ENCODE measurements around the gene ARID3C.

ARID3C gene

DNA sequence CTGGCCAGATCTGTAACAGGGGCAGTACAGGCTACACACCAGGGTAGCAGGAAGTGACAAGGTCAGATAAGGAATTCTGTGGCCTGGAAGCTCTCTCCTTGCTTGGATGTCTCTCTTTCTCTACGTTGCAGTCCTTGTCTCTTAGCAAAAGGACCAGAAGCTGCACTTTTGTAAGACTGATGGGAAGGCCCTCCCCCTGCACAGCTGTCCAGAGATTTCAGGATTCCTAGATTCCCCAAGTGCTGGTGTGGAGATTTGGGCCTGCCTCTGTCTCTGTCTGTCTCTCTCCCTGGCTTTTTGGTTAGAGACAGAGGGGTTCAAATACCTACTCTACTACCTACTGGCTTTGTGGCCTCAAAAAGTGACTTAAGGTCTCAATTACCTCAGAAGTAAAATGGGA is 29.3 kb downstream of the ARID3C start:
- Mint-ChIP-seq H3K27me3 (peaks cover 11% of the 10 kb centered on the region), H3K9me3 (no peaks in the 10 kb centered on the region), H3K4me3 (no peak overlapping the region), H3K4me1 (no peaks in the 10 kb centered on the region), H3K27ac (no peak overlapping the region)
- ATAC-seq, result no peak
- DNase-seq, result no peak

DNA sequence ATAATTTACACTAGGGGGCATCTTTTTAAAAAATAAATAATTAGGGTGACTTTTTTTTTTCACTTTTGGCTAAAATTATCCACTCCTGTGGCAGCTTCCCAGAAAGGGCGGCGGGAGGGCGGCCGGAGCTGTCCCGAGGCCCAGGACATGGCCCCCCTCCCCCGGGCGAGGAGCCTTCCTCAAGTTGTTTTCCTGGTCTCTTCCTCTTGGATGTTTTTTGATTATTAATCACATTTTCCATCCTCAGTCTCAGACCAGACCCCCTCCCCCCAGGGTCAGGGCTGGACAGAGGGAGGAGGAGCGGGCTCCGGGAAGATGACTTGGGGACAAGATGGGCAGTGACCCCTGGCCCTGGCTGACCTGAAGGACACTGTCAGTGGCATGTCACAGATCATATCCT is 34.7 kb downstream of the ARID3C start:
- Mint-ChIP-seq H3K4me1 (peaks cover 38% of the 10 kb centered on the region), H3K4me3 (no peak overlapping the region), H3K27me3 (peaks cover 56% of the 10 kb centered on the region), H3K9me3 (no peaks in the 10 kb centered on the region), H3K27ac (no peak overlapping the region)
- no peak for DNase-seq
- ATAC-seq, result no peak

DNA sequence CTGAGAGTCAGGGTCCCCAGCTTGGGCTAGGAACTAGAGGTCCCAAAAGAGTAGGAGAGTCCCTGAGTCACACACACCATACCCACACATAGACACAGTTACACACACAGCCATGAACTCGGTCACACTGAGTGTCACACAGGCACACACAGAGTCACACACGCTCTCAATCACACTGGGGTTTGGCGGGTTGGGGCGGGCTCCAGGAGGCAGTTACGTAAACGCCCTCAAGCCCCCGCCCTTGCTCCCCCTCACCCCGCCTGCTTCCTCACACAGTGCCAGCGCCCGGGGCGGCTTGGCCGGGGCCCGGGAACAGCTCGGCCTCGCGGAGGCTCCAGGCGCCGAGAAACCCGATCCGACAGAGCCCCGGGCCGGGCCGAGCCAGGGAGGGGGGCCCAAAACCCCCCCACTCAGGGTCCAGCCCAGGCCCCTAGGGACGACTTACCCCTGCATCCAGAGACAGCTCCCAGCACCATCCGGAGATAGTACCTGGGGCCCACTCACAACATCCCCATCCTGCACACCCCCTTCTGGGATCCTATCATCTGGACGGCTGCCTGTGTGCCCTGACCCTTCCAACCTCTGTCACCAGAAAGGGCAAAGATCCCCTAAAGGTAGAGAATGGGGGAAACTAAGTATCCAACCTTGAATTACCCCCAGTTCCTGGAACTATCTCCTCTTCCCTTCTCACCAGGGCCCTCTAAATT is 35.8 kb downstream of the ARID3C start:
- Mint-ChIP-seq H3K27me3 (peaks cover 67% of the 10 kb centered on the region), H3K27ac (no peak overlapping the region), H3K4me1 (peaks cover 48% of the 10 kb centered on the region), H3K9me3 (no peaks in the 10 kb centered on the region), H3K4me3 (no peak overlapping the region)
- DNase-seq (no peak), ATAC-seq (peak; percentile 24)

DNA sequence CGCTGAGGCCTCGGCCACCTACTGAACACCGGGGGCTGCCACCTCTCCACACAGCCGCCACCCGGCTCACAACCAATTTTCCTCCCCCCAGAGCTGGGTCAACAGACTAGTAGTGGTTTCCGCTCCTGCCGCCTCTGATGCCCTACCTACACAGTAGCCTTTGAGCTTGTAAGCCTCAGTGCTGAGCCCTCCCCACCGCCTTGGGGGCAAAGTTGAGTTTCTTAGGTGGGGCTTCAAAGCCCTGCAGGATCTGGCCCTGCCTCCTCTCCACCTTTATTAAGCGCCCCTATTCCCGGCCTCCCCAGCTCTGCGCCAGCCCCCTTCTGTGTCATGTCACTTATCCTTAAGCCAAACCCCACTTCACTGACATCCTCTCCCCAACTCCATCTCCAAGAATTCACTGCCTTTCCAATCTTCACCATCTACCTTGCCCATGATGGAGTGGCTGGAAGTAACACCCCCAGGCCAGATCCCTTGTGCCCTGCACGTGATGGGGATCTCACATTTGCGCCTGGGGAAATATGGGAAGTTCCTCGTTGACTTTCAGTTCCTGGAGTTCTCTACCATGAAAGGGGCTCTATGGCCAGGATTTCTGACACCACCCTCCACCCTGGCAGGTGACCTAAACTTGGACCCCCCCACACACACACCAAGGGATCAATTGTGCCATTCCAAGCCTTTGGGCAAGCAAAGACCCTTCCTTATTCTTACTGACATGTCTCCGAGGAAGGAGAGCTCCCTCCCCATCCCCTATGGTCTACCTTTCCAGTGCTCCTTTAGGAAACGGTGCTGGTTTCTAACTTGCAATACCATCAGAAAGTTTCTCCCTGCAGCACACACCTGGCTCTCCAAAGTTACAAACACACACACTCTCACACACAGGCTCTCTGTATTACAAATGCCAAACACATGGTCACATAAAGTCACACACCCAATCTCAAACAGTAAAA is 36.7 kb downstream of the ARID3C start:
- Mint-ChIP-seq H3K27me3 (peaks cover 75% of the 10 kb centered on the region), H3K27ac (no peak overlapping the region), H3K4me1 (peaks cover 48% of the 10 kb centered on the region), H3K4me3 (peak overlapping the region; percentile 73 to 84), H3K9me3 (no peaks in the 10 kb centered on the region)
- ATAC-seq (no peak), DNase-seq (no peak)

DNA sequence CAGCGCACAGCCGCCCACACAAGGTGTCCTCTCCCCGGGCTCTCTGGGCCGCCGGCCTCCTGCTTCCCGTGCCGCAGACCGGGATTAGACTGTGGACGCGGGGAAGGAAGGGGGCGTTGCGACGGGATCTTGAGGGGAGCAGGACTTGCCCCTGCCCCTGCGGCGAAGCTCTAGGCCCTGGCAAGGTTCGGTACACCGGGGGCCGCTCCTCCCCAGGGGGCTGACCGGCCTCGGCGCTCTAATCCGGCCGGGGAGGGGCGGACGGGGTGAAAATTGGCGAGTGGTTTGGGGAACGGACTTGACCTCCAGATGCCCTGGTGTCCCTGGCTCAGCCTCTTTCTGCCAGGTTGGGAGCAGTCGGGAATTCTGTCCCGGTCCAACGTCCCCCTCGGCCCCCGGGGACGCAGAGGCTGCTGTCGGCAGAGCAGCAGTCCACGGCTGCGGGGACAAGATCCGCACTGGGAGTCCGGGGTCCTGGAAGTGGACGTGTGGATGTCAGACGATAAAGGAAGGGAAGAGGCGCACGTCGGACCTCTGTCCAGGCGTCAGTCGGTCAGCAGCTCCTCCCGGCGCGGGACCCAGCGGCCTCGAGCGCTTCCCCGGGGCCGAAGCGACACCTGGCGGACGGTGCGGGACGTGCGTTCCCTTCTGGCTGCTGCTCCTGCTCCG is 37.5 kb downstream of the ARID3C start:
- DNase-seq, result peak; percentile 79 to 81
- peak; percentile 79 for ATAC-seq
- Mint-ChIP-seq H3K4me3 (peak overlapping the region; percentile 73 to 84), H3K4me1 (peaks cover 48% of the 10 kb centered on the region), H3K27ac (no peak overlapping the region), H3K9me3 (no peaks in the 10 kb centered on the region), H3K27me3 (peaks cover 79% of the 10 kb centered on the region)

DNA sequence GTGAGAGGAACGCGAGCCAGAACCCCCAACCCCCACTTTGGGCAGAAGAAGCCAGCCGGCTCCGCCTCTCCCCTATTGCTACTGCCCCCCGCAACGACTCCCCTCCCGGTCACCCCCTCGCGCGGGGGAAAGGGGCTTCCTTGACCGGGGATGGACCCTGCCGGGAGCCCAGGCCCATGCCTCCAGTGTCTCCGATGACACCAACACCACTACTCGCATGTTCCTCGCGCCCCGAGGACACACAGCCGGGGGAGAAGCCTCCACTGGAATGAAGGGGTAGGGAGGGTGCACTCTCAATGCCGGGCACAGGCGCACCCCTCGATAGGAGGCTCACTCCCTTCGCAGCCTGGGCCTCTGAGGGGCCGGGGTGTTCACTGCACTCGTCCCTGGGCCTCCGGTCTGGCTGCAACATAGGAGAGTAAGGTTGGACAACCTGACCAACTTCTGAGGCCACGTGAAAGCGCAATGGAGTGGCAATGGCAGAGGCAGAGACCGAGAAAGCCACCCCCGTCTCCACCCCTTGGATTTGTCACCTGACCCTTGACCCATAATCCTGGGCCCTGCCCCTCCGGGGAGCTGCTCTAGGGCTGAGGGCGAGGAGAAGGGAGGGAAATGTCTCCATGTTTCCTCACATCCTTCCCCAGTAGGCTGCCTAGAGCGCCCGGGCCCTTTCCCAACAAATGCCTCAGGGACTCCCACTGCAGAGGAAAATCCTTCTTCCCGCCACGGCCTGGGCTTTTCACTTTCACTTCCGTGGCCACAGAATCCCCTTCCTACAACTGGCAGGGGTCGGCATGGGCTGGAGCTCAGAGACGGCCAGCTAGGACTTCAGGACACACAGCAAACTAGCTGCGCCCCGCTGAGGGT is 38.3 kb downstream of the ARID3C start:
- peaks cover 81% of the 10 kb centered on the region for H3K27me3 Mint-ChIP-seq
- peak in 1 of 2 donors; percentile 21 for DNase-seq
- peaks cover 48% of the 10 kb centered on the region for H3K4me1 Mint-ChIP-seq
- no peak overlapping the region for H3K27ac Mint-ChIP-seq
- peak overlapping the region; percentile 73 to 84 for H3K4me3 Mint-ChIP-seq
- no peaks in the 10 kb centered on the region for H3K9me3 Mint-ChIP-seq
- ATAC-seq, result peak; percentile 25

DNA sequence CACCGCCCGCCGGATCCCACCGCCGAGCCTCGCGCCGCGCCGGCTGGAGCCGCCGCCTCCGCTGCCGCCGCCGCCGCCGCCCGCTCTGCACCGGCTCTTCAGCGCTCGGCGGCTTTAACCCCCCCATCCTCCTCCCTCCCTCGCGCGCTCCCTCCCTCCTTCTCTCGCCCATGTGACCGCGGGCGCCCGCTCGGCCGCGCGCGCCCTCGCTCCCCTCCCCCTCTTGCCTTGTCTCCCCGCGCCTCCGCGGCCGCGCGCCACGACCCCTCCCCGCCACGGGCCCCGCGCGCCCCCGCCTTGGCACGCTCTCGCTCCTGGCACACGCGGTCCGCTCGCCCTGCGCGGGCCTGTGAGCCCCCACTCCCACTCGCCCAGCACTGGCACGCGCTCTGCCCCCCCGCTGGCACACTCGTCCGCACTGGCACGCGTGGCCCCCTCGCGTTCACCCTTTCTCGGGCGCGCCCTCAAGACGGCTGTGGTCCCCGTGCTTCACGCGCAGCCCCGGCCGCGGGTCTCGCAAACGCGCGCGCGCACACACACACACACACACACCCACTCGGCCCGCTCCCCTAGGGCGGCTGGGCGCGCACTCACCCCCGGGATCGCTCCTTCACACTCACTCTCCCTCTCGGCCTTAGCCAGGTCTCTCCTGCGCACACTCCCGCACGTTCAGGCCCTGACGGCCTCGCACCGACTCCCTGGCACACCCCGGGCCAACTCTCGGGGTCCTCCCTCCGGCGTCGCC is 39.1 kb downstream of the ARID3C start, which contains the start of gene CNTFR:
CNTFR (minus strand) TSS at position 89 of the 745 bp plus-strand sequence. CDS start 20,743 bp downstream, outside the sequence.
- Mint-ChIP-seq H3K27me3 (peaks cover 89% of the 10 kb centered on the region), H3K27ac (peak within 1 kb of the TSS in 1 of 2 donors; percentile 13), H3K4me3 (peak within 1 kb of the TSS; percentile 73 to 84), H3K4me1 (peaks cover 48% of the 10 kb centered on the region), H3K9me3 (no peaks in the 10 kb centered on the region)
- no peak for DNase-seq
- peak; percentile 31 for ATAC-seq

DNA sequence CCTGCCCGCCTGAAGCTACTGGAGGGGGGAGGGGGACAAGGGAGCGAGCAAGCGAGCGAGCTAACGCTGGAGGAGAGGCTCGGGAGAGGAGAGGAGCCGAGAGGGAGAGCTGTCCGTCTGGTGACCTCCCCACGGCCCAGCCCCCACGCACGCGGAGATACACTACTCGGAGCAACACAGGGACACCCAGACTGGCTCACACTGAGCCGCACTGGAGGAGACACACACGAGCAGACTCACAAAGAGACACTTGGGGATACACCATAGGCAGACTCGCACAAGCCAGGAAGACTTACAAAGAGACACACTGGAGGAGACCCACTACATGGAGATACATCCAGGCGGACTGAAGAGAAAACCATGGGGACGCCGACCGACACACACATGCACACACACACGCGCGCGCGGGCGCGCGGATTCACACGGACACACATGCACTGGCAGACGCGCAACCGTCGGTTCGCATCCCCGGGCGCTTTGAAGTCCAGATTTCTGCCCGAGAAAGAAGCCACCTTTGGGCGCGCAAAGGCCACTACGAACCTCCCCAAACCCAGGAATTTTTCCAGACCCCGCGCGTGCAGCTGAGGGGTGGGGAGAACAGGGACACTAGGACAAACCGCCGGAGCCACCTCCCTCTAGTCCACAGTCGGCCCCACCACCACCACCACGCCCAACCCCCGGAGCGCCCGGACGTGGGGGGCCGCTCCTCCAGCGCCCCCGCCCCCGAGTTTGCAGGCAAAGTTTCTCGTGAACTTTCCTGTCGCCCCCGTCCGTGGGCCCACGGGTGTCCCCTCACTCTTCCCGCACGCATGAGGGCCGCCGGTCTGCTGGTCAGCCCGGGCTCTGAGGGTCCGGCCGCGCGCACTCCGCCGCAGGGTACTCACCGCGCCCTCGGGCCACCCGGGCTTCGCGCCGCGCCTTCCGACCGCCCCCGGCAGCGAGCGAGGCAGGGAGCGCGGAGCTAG is 39.9 kb downstream of the ARID3C start:
- Mint-ChIP-seq H3K9me3 (no peaks in the 10 kb centered on the region), H3K27me3 (peaks cover 97% of the 10 kb centered on the region), H3K27ac (no peak overlapping the region), H3K4me3 (peak overlapping the region; percentile 9 to 56), H3K4me1 (peaks cover 48% of the 10 kb centered on the region)
- no peak for DNase-seq
- ATAC-seq, result no peak

DNA sequence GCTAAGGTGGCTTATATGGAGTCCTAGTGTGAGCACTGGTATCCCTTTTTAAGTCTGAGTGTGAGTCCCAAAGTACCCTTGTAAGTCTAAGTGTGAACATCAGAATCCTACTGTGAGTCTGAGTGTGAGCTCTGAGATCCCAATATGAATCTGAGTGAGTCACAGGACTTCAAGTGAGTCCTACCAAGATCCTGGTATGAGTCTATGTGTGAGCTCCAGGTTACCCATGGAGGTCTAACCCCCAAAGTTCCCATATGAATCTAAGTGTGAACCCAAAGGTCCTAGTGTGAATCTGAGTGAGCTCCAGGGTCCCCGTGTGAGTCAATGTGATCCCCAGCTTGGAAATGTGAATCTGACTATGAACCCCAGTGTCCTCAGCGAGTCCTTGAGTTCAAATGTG is 41.6 kb downstream of the ARID3C start:
- H3K9me3 Mint-ChIP-seq, result no peaks in the 10 kb centered on the region
- no peak for DNase-seq
- peaks cover 82% of the 10 kb centered on the region for H3K27me3 Mint-ChIP-seq
- H3K27ac Mint-ChIP-seq, result no peak overlapping the region
- H3K4me3 Mint-ChIP-seq, result no peak overlapping the region
- peaks cover 36% of the 10 kb centered on the region for H3K4me1 Mint-ChIP-seq
- no peak for ATAC-seq

DNA sequence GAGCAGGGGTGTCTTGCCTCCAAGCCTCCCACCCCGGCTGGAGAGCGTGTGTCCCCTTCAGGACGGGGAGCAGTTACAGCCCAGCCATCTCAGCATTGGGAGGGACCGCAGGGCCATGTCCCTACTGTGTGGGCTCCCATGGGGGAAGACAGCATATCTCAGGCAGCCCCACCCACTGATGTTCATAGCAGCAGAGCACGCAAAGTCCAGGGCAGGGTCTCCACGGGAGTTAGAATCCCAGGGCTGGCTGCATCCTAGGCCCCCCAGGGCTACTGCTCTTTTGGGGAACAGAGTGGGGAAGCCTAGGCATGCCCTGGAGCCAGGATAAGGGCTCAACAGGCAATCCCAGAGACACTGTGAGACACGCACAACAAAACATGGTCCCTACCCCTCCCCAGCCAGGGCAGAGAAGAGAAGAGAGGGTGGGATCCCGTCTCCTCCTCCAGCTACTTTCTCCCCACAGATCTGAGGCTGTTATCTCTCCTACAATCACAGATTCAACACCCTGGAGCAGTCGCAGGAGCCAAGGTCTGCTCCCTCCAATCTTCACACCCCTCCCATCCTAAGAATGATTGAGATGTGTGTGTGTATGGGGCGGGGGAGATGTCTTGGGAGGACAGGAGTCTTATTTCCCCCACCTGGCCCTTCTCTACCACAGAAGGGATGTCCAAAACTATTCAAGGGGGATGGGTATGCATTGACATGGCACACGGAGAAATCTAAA is 42.8 kb downstream of the ARID3C start:
- peaks cover 73% of the 10 kb centered on the region for H3K27me3 Mint-ChIP-seq

DNA sequence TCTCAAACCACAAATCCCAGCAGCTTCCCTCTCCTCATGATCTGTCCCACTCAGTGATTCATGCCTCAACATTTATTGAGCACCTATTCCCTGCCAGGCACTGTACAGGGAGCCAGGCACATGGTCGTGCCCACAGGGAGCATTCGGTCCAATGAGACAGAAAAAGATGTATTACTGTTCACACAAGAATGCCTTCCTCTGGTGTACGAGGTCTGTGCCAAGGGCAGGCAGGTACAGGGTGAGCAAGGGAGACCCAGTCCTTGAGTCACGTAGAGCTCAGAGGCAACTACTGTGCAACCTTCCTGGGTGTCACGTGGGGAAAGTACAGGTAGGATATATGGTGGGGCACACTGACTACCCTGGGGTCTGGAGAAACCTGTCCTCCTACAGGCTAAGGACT is 43.9 kb downstream of the ARID3C start:
- no peaks in the 10 kb centered on the region for H3K9me3 Mint-ChIP-seq

More for the DNA sequence above, 42.8 kb downstream of the ARID3C start:
- H3K4me1 Mint-ChIP-seq, result peaks cover 25% of the 10 kb centered on the region
- DNase-seq (no peak), ATAC-seq (no peak)
- H3K27ac Mint-ChIP-seq, result no peak overlapping the region
- H3K9me3 Mint-ChIP-seq, result no peaks in the 10 kb centered on the region
- no peak overlapping the region for H3K4me3 Mint-ChIP-seq

DNA sequence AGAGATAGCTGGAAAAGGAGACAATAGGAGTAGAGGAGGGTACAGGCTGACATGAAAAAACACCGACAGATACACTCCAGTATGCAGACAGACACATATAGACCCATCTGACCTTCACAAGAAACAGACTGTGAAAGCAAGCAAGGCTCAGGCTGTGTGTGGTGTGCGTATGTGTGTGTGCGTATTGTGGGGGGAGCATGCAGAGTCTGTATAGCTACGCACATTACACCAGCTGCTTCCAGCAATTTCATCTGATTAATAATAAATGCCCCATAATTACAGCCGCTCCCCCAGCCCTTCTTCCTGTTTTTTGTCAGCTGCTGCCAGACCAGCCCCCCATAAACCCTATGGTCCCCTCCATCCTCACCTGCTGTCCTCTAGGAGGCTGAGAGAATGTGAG is 46.1 kb downstream of the ARID3C start:
- ATAC-seq, result no peak

More for the DNA sequence above, 43.9 kb downstream of the ARID3C start:
- no peak overlapping the region for H3K27ac Mint-ChIP-seq
- peaks cover 73% of the 10 kb centered on the region for H3K27me3 Mint-ChIP-seq
- no peak overlapping the region for H3K4me3 Mint-ChIP-seq
- DNase-seq (no peak), ATAC-seq (no peak)
- peaks cover 13% of the 10 kb centered on the region for H3K4me1 Mint-ChIP-seq

DNA sequence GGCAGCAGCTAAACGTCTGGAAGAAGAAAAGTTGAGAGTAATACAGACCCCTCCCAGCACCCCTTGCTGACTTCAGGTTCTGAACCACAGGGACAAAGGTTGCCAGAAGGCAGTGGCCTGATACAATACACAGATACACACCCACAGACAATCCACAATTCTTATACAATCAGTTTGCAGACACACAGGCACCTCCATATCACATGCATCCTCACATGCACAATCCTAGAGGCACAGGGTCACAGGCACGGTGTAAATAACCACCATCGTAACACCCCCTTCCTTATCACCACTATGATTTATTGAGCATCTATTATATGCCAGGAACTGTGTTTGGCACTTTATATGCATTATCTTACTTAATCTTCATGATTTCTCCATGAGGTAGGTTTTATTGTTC is 47.5 kb downstream of the ARID3C start:
- no peaks in the 10 kb centered on the region for H3K9me3 Mint-ChIP-seq
- no peak for ATAC-seq
- H3K4me3 Mint-ChIP-seq, result no peak overlapping the region
- H3K27me3 Mint-ChIP-seq, result peaks cover 73% of the 10 kb centered on the region
- H3K27ac Mint-ChIP-seq, result no peak overlapping the region
- no peak for DNase-seq
- peaks cover 14% of the 10 kb centered on the region for H3K4me1 Mint-ChIP-seq

More for the DNA sequence above, 46.1 kb downstream of the ARID3C start:
- Mint-ChIP-seq H3K27ac (no peak overlapping the region), H3K27me3 (peaks cover 73% of the 10 kb centered on the region), H3K4me3 (no peak overlapping the region), H3K9me3 (no peaks in the 10 kb centered on the region), H3K4me1 (peaks cover 6% of the 10 kb centered on the region)
- no peak for DNase-seq

Data from stimulated activated naive CD8-positive, alpha-beta T cell treated with anti-CD3 and anti-CD28 coated beads, Interleukin-15, amount 100 ng/mL, for 72 hours (primary cell).